Adrenal gland (tissue), 5 donors: ENCODE measurements around the gene CEACAM5.

ENCODE experiments used
- POLR2A ChIP-seq, 2 donors: fragments of 450-650 bp; IDR thresholded peaks; one replicate each; pipeline ENCODE4 v1.6.1; 2017; ENCODE audit warnings: antibody characterized with exemption in 2 of 2, mild to moderate bottlenecking in 2 of 2, moderate library complexity in 1 of 2
- TF ChIP-seq, protein P1 (sequence below), 6 experiments: fragments of 450-650 bp in 4 of 6; fragments of 200-600 bp in 2 of 6; sonication (generic) in 1 of 6; IDR thresholded peaks; 1 replicate in 5 of 6; 2 replicates in 1 of 6; pipeline versions ENCODE4 v1.5.1 to v1.8.0; 2016 to 2021; ENCODE audit warnings: antibody characterized with exemption in 6 of 6, mild to moderate bottlenecking in 2 of 6, moderate library complexity in 1 of 6
- donor health status: DM: no; HTN: no; CAD: no.

DNA sequence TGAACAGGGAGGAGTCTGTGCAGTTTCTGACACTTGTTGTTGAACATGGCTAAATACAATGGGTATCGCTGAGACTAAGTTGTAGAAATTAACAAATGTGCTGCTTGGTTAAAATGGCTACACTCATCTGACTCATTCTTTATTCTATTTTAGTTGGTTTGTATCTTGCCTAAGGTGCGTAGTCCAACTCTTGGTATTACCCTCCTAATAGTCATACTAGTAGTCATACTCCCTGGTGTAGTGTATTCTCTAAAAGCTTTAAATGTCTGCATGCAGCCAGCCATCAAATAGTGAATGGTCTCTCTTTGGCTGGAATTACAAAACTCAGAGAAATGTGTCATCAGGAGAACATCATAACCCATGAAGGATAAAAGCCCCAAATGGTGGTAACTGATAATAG, 63.0 kb downstream of the CEACAM5 start:
- TF ChIP-seq, protein P1, sequence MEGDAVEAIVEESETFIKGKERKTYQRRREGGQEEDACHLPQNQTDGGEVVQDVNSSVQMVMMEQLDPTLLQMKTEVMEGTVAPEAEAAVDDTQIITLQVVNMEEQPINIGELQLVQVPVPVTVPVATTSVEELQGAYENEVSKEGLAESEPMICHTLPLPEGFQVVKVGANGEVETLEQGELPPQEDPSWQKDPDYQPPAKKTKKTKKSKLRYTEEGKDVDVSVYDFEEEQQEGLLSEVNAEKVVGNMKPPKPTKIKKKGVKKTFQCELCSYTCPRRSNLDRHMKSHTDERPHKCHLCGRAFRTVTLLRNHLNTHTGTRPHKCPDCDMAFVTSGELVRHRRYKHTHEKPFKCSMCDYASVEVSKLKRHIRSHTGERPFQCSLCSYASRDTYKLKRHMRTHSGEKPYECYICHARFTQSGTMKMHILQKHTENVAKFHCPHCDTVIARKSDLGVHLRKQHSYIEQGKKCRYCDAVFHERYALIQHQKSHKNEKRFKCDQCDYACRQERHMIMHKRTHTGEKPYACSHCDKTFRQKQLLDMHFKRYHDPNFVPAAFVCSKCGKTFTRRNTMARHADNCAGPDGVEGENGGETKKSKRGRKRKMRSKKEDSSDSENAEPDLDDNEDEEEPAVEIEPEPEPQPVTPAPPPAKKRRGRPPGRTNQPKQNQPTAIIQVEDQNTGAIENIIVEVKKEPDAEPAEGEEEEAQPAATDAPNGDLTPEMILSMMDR (IDR thresholded peaks at IDR 0.05) = no peak
- TF ChIP-seq POLR2A (IDR thresholded peaks at IDR 0.05) = no peak
